Transverse colon (tissue), 4 donors: ENCODE data around the gene RPRD1A. TPM values are rescaled to one million over a fixed set of nuclear protein-coding genes. Genes with fewer than 3 reads are reported as not detected.

Experiments
- DNase-seq: peaks from one replicate; pipeline ENCODE4 v3.0.0-alpha.2; 2019
- H3K27ac ChIP-seq, 4 donors: fragments of 200-600 bp; sonication (generic); 2 replicates each; pipeline ENCODE4 v1.5.1; 2016 to 2018; ENCODE audit warnings: inconsistent platforms in 4 of 4
- H3K27me3 ChIP-seq: fragments of 200-600 bp; sonication (generic); 2 replicates; pipeline ENCODE4 v1.5.1; 2017; ENCODE audit warnings: inconsistent platforms
- H3K36me3 ChIP-seq, 4 donors: fragments of 200-600 bp; sonication (generic); 2 replicates each; pipeline ENCODE4 v1.5.1; 2017 to 2019; ENCODE audit warnings: inconsistent platforms in 4 of 4
- H3K4me1 ChIP-seq, 4 donors: fragments of 200-600 bp; sonication (generic); 2 replicates each; pipeline ENCODE4 v1.5.1; 2017 to 2020; ENCODE audit warnings: inconsistent platforms in 4 of 4
- H3K4me3 ChIP-seq, 4 donors: fragments of 200-600 bp; sonication (generic); 1 replicate in 1 of 4; 2 replicates in 3 of 4; pipeline versions ENCODE4 v1.5.1 to v1.6.1; 2017 to 2019; ENCODE audit warnings: inconsistent platforms in 4 of 4
- H3K9me3 ChIP-seq, 2 donors: fragments of 200-600 bp; sonication (generic); 2 replicates each; pipeline ENCODE4 v1.5.1; 2017 to 2019; ENCODE audit warnings: inconsistent platforms in 2 of 2
- CTCF ChIP-seq, 5 experiments: fragments of 200-600 bp in 3 of 5; fragments of 450-650 bp in 2 of 5; sonication (generic) in 3 of 5; IDR thresholded peaks; 1 replicate in 2 of 5; 2 replicates in 3 of 5; pipeline ENCODE4 v1.5.1; 2016 to 2017; ENCODE audit warnings: antibody characterized with exemption in 5 of 5, inconsistent platforms in 3 of 5, mild to moderate bottlenecking in 2 of 5, moderate library complexity in 1 of 5
- EP300 ChIP-seq: sonication (generic); formaldehyde crosslinking; IDR thresholded peaks from one replicate; pipeline ENCODE4 v1.6.1; 2017; ENCODE audit warnings: antibody characterized with exemption, low read depth
- POLR2A ChIP-seq: fragments of 450-650 bp; IDR thresholded peaks from one replicate; pipeline ENCODE4 v1.6.1; 2016; ENCODE audit warnings: antibody characterized with exemption, mild to moderate bottlenecking, moderate library complexity
- POLR2AphosphoS5 ChIP-seq, 3 donors: sonication (generic); formaldehyde crosslinking; IDR thresholded peaks; one replicate each; pipeline ENCODE4 v1.6.1; 2016; ENCODE audit warnings: antibody characterized with exemption in 3 of 3
- WGBS, 2 donors: methylation state at CpG; one replicate each; pipeline ENCODE4 v1.1.5; 2018; ENCODE audit warnings: low coverage in 1 of 2; 5-methylcytosine and 5-hydroxymethylcytosine counted together
- in situ Hi-C, 4 donors: fragments of 200-750 bp; cut with MboI; loops; one replicate each; pipeline versions ENCODE4 v1.15.0 to v1.15.1; 2017; ENCODE audit warnings: low sequenced_read_pairs in 3 of 4, low pct_ligation_motif_present in 1 of 4, low pct_unique_long_range_greater_than_20kb in 1 of 4
- intact Hi-C: fragments of 100-400 bp; cut with DNase I; formaldehyde crosslinking; loops from one replicate; pipeline ENCODE4 v1.15.1; 2023; ENCODE audit warnings: low total_unique reads
- total RNA-seq, 4 donors: library from RNA; depleted of rRNA; stranded (reverse); fragments of >200 nt; gene quantifications; one replicate each; pipeline ENCODE4 v1.1.0, GENCODE V29; 2016

The RPRD1A gene
- total RNA-seq, 4 donors from 2014 or later = 34.4 to 59.9 (median 44.3) TPM

GRCh38 chr18:36112302-36112701 lies 44.9 kb upstream of the RPRD1A start:
- Histone ChIP-seq H3K9me3 (no peaks in the 10 kb centered on the region), H3K4me1 (no peaks in the 10 kb centered on the region), H3K27me3 (no peaks in the 10 kb centered on the region), H3K36me3 (peaks cover 0 to 40% (median 16%) of the 10 kb centered on the region in 4 donors), H3K27ac (no peak overlapping the region), H3K4me3 (no peak overlapping the region)
- intact Hi-C loops = no loop called here
- TF ChIP-seq EP300 = no peak
- no peak for TF ChIP-seq POLR2A
- TF ChIP-seq CTCF (IDR thresholded peaks at IDR 0.05) = no peak
- TF ChIP-seq POLR2AphosphoS5 (IDR thresholded peaks at IDR 0.05) = no peak
- in situ Hi-C loops = no loop called here
- DNase-seq = no peak

- 91 to 95% methylated on average over 1 of the region's 1 CpG for WGBS, 2 donors
- H3K36me3 ChIP-seq = peaks cover 0 to 31% (median 15%) of the 10 kb centered on the region in 4 donors
- TF ChIP-seq EP300 (no peak), POLR2AphosphoS5 (IDR thresholded peaks at IDR 0.05) (no peak), CTCF (IDR thresholded peaks at IDR 0.05) (no peak), POLR2A (no peak)
- H3K4me3 ChIP-seq = no peak overlapping the region
- no peak overlapping the region for H3K27ac ChIP-seq
- intact Hi-C loops (no loop called here), in situ Hi-C loops (no loop called here)
- no peaks in the 10 kb centered on the region for H3K9me3 ChIP-seq
- H3K4me1 ChIP-seq = no peaks in the 10 kb centered on the region
- DNase-seq = no peak
- no peaks in the 10 kb centered on the region for H3K27me3 ChIP-seq
Observed at GRCh38 chr18:36109737-36110136, 42.4 kb upstream of the RPRD1A start.

- no peak for DNase-seq
- Histone ChIP-seq H3K4me3 (no peak overlapping the region), H3K9me3 (no peaks in the 10 kb centered on the region), H3K36me3 (peaks cover 0 to 31% (median 13%) of the 10 kb centered on the region in 4 donors), H3K27ac (no peak overlapping the region), H3K4me1 (no peaks in the 10 kb centered on the region), H3K27me3 (no peaks in the 10 kb centered on the region)
- TF ChIP-seq POLR2AphosphoS5 (IDR thresholded peaks at IDR 0.05) (no peak), EP300 (no peak), CTCF (IDR thresholded peaks at IDR 0.05) (no peak), POLR2A (no peak)
- 70 to 83% methylated on average over 5 of the region's 5 CpGs for WGBS, 2 donors
- intact Hi-C loops = no loop called here
- in situ Hi-C loops = no loop called here
Observed at GRCh38 chr18:36108601-36109000, 41.2 kb upstream of the RPRD1A start.

GRCh38 chr18:36108196-36108595 lies 40.8 kb upstream of the RPRD1A start:
- Histone ChIP-seq H3K4me1 (no peaks in the 10 kb centered on the region), H3K4me3 (no peak overlapping the region), H3K36me3 (peaks cover 0 to 27% (median 11%) of the 10 kb centered on the region in 4 donors), H3K27ac (no peak overlapping the region), H3K9me3 (no peaks in the 10 kb centered on the region), H3K27me3 (no peaks in the 10 kb centered on the region)
- 40 to 43% methylated on average over 2 of the region's 2 CpGs for WGBS, 2 donors
- DNase-seq = no peak
- intact Hi-C loops (no loop called here), in situ Hi-C loops (no loop called here)
- TF ChIP-seq CTCF (IDR thresholded peaks at IDR 0.05) = no peak
- no peak for TF ChIP-seq POLR2A
- no peak for TF ChIP-seq EP300
- TF ChIP-seq POLR2AphosphoS5 (IDR thresholded peaks at IDR 0.05) = no peak
